Epithelial cell of proximal tubule (primary cell): ENCODE measurements around the gene PIK3CA. TPM values are rescaled to one million over a fixed set of nuclear protein-coding genes. Genes with fewer than 3 reads are reported as not detected.

Experiments
- DNase-seq: peaks from one replicate; pipeline ENCODE4 v3.0.0-alpha.2; 2011; ENCODE audit warnings: low read depth
- H3K4me3 ChIP-seq: 2 replicates; pipeline ENCODE4 v1.5.1; 2011; ENCODE audit warnings: low read depth, mild to moderate bottlenecking, low read length
- CTCF ChIP-seq: conservative IDR thresholded peaks from 2 replicates; pipeline ENCODE4 v1.5.1; 2012; ENCODE audit warnings: low read depth, mild to moderate bottlenecking, low read length
- total RNA-seq: library from RNA; depleted of rRNA; stranded (reverse); fragments of >200 nt; gene quantifications from 2 replicates; pipeline ENCODE4 v1.2.3, GENCODE V29; 2015

Gene PIK3CA
- total RNA-seq, 1 donor from 2014 or later = 11.7 TPM

DNA sequence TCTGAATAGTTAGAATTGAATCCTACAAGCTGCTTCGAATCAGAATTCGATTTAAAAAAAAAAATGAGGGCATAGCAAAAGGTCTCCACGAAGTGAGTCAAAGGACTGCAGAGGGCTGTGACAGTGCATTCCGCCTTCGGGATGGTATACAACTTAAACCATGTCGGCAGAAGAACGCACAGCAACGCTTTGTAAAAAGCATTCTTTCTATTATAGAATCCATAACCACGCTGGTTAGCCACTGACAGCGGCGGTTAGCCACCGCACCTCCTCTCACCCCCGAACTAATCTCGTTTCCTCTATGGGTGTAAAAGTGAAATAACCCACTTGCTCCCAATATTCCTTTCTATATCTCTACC lies 664 bp upstream of the PIK3CA start:
- DNase-seq = no peak
- TF ChIP-seq CTCF = no peak
- peak overlapping the region; percentile 86 for H3K4me3 ChIP-seq

- peak overlapping the region; percentile 86 for H3K4me3 ChIP-seq
- no peak for TF ChIP-seq CTCF
- no peak for DNase-seq
These were observed 654 bp downstream of the PIK3CA start for GRCh38 chr3:179148616-179149405.

- no peak for DNase-seq
- peak overlapping the region; percentile 86 for H3K4me3 ChIP-seq
- no peak for TF ChIP-seq CTCF
These were observed 1.3 kb downstream of the PIK3CA start for GRCh38 chr3:179149406-179149867.

DNA sequence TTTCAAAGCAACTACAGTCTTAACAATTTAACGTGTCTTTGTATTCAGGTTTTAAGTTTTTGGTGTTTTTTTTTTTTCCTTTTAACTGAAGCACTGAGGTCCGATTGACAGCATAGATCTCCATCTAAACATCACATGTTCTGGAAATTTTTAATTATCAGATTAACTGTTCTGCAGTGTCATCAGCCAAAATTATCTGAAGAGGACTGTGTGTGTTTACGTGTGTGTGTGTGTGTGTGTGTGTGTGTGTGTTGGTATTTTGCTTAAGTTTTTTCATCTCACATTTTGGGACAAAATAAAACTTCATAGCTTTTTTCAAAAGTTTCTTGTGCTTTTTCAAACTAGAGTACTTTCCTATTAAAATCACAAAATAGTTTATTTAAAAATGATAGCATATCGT lies 1.8 kb downstream of the PIK3CA start:
- H3K4me3 ChIP-seq = peak overlapping the region; percentile 86
- TF ChIP-seq CTCF = no peak
- DNase-seq = no peak

- no peak for DNase-seq
- TF ChIP-seq CTCF = no peak
- no peak overlapping the region for H3K4me3 ChIP-seq
These were observed 2.5 kb downstream of the PIK3CA start for GRCh38 chr3:179150610-179151009.

- no peak for TF ChIP-seq CTCF
- no peak for DNase-seq
- no peak overlapping the region for H3K4me3 ChIP-seq
These were observed 3.3 kb downstream of the PIK3CA start for GRCh38 chr3:179151474-179151873.

DNA sequence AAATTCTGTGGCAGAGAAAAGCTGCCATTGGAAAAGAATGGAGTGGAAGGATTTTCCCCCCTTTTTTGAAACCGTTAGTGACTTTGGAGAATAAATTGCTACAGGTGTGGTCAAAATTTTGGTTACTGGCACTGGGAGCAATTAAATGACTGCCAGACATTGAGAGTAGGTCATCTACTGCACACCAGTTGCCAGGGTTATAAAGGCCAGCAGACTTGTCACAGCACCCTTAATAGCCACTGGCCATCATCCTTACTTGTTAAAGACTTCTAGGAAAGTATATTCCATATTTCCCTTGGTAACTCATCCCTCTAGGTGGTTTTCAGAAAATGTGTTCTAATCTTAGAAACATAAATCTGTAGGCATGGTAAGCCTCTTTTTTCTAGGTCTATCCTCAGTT lies 8.0 kb downstream of the PIK3CA start:
- no peak for TF ChIP-seq CTCF
- no peak overlapping the region for H3K4me3 ChIP-seq
- DNase-seq = no peak
